ENCODE measurements around the gene DYNC2I2. TPM values are rescaled to one million over a fixed set of nuclear protein-coding genes. Genes with fewer than 3 reads are reported as not detected.

Gene DYNC2I2
- total RNA-seq, 1 experiment from 2014 or later: 71.1 TPM

- no peak for TF ChIP-seq ZNF512 (CRISPR knock-in tag; IDR thresholded peaks at IDR 0.05; ENCODE audit: borderline replicate concordance)
- TF ChIP-seq CREM (CRISPR knock-in tag; IDR thresholded peaks at IDR 0.05): 0 out of 2 replicates have a peak, but pooled peaks have one; percentile 19
- no peak; the same call in 1 of the 2 replicates for TF ChIP-seq ARID4B (CRISPR knock-in tag; IDR thresholded peaks at IDR 0.05; ENCODE audit: borderline replicate concordance)
- TF ChIP-seq ZSCAN18 (CRISPR knock-in tag; IDR thresholded peaks at IDR 0.05): no peak
- peak; percentile 97 for TF ChIP-seq USF2 (CRISPR knock-in tag; IDR thresholded peaks at IDR 0.05)
- TF ChIP-seq CREB1 (CRISPR knock-in tag; IDR thresholded peaks at IDR 0.05): no peak
- TF ChIP-seq NR2C2 (CRISPR knock-in tag; IDR thresholded peaks at IDR 0.05): no peak
- no peak for TF ChIP-seq GRHL2 (CRISPR knock-in tag; IDR thresholded peaks at IDR 0.05; ENCODE audit: insufficient replicate concordance, severe bottlenecking)
- no peak for TF ChIP-seq ZMAT4 (CRISPR knock-in tag; IDR thresholded peaks at IDR 0.05)
- TF ChIP-seq NFYB (CRISPR knock-in tag; conservative IDR thresholded peaks at IDR 0.05; ENCODE audit: low read depth): peak; percentile 33; the same call in 1 of the 2 replicates
- no peak for TF ChIP-seq AR (CRISPR knock-in tag; IDR thresholded peaks at IDR 0.05)
- peak; percentile 55; the same call in 1 of the 2 replicates for TF ChIP-seq ETV6 (CRISPR knock-in tag; IDR thresholded peaks at IDR 0.05)
- TF ChIP-seq HMGA2 (CRISPR knock-in tag; IDR thresholded peaks at IDR 0.05): no peak
- no peak for TF ChIP-seq NFATC4 (CRISPR knock-in tag; IDR thresholded peaks at IDR 0.05)
- no peak for TF ChIP-seq STAT6 (CRISPR knock-in tag; conservative IDR thresholded peaks at IDR 0.05; ENCODE audit: low read depth)
- no peak for TF ChIP-seq ZNF425 (CRISPR knock-in tag; conservative IDR thresholded peaks at IDR 0.05)
- no peak for TF ChIP-seq ZBTB43 (CRISPR knock-in tag; IDR thresholded peaks at IDR 0.05)
Measured at GRCh38 chr9:128688501-128689292, 32.0 kb upstream of the DYNC2I2 start, which contains the start of gene SET (continued).

Data from WTC11 (cell line).